ELF-1 (cell line): ENCODE data around the gene CHST3.

Experiments used
- DNase-seq: peaks from one replicate; pipeline ENCODE4 v3.0.0-alpha.2; 2016; ENCODE audit warnings: low read depth, low spot score

The CHST3 gene

DNA sequence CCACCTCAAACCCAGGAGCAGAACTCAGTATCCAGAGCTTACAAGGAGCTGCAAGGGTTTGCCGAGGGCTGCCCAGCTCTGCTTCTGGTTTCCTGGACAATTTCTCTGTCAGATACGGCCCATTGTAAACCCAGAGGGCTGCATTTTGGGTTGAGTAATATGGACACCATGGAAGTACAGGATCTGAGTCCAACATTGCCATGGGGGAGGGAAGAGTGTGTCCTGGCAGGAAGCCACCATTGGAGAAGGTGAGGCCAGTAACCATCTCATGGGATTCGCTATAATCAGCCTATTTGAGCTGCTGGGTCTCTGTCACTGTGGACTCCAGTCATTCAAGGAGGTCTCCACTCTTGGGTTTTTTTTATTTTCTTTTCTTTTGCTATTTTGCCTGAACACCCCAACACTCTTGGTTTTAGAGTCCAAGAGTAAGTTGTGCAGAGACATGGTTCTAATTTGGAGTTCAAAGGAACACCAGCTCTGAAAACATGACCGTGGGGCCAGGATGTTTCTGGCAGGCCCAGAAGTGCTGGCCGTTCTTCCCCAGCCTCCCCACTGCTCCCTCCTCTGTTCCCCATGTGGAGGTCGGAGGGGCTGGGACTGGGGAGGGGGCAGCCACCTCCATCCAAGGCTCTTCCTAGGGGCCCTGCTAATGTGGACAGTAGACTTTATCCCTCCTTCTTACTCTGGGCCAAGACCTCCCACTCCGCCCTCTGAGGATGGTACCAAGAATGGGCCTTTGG is 46.2 kb downstream of the CHST3 start:
- DNase-seq = no peak

DNA sequence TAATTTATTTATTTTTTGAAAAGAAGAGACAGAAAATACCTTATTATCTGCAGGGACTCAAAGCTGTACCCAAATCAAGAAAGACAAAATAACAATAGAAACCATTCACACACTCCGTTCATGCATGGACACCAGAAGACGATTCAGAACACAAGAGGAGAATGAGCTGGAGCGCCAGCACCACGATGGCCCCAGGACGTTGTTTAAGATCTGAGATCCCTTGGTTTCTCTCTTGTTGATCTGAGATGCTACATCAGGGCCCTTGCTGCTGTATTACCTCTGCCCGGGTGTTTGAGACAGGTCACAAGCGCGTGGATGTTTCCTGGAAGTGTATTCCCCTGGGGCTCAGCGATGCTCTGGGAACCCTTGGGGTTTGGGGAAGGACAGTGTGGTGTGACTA is 46.8 kb downstream of the CHST3 start:
- no peak for DNase-seq

DNA sequence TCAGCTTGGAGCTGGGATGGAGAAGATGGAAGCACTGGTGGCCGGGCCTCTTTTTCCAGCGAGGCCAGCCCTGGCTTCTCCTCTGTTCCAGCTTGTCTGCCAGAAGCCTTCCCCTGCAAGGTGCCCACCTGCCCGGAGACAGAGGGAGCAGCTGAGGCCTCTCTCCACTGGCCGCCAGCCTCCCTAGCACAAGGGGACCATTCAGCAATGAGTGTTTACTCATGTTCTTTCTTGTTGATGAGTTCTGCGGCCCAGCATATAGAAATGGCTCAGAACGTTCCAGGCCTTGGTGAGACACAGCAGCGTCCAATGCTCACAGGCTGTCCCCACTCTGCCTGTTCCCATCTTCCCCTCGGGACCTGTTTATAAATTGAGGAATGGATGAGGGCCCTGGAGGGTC is 47.3 kb downstream of the CHST3 start:
- no peak for DNase-seq

DNA sequence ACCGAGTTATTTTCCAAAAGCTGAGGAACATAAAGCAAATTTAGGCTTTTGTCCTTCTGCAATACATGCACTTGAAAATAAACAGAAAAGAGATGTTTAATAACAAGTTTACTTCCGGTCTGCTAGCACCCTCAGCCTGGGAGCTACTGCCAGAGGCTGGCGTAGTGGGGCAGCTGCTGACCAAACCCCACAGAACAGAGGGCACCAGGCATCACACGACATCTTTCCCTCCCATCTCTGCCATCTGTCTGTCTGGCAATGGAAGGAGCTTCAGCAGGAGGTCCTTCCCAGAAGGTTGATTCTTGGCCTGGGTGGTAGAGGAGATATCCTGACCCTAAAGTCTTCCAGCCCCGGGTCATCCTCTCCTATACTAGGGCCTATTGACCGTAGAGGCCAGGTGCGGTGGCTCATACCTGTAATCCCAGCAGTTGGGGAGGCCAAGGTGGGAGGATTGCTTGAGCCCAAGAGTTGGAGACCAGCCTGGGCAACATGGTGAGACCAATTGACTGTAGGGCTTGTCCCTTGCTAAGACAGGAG is 47.8 kb downstream of the CHST3 start:
- DNase-seq = no peak

DNA sequence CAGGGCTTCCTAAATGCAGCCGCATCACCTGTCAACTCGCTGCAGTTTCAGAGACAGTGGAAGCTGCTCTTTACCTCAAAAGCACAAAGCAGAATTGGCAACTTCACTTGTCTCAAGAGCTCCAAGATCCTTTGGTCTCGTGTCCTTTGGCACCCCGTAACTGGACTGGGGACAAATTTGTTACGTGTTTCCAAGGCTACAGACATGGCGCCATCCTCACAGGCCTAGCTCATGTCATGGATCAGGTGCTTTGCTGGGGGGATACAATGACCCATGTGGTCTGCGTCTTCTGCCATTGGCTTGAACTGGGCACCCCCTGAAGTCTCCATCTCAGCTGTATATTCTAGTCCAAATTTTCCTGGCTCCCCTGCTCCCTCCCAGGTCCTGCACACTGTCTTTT is 48.6 kb downstream of the CHST3 start:
- DNase-seq = no peak

DNA sequence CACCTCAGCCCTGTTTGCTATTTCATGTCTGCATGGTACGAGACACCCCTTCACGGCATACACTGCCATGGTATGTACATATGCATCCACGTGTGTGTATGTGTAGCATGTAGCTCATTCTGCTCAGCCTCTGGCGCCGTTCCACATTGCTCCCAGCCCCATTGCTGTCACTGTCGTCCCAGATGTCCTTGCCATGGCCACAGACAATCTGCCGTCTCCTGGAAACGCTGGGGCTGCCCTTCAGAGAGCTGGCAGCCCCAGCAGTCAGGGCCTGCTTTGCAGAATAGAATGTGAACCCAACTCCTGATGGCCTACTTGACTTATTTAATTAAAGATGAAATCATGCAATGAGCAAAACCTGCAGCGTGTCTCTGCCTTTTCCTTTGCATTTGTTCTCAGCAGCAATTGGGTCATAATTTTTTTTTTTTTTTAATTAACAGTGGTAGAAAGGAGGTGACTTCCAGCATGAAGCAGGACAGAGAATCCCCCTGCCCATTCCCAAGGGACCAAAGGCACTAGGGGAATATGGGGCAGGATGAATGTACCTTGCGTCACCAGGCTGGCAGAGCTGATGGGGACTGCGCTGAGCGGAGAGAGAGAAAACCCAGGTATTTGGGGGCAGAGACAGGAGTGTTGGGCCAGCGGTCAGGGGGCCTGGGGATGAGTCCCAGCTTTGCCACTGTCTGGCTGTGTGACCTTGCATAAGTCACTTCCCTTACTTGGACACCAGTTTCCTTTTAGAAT is 49.2 kb downstream of the CHST3 start:
- no peak for DNase-seq

DNA sequence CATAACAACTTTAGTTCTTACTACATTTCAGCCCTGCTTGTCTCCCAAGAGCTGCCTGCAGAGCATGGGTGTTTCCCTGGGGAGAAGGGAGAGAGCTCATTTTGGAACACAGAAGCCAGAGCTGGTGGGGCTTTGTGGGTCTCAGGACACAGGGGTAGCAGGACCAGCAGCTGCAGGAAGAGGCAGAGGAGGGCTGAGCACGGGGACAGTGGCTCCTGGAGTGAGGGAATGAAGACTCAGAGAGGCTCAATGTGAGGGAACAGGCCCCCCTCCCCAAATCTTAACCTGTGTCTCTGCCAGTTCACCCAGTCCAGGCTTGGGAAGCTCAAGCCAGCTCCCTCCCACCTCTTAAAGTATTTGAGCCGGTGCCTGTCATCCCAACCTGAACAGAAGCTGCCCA is 50.0 kb downstream of the CHST3 start:
- no peak for DNase-seq

DNA sequence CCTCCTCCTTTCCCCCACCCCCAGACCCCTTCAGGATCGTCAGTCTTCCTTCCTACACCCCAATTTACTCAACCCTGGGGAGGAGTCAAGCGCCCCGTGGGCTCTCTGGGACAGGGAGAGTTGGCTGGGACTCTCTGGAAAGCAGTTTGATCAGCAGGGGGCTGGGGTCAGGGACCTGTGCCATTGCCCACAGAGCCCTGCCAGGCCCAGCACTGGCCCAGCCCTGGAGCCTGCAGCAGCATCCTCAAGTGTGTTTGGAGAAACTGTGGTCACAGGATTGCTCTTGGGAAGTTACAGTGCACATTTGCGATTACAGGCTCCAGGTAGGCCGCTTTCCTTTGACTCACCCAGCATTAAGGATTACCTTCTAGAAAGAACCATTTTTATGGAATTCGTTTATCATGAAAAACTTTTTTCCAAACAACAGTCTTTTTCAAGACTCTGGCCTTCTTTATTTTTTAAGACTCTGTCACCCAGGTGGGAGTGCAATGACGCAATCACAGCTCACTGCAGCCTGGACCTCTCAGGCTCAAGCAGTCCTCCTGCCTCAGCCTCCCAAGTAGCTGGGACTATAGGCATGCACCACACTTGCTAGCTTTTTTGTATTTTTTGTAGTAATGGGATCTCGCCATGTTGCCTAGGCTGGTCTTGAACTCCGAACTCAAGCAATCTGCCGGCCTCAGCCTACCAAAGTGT is 50.7 kb downstream of the CHST3 start:
- no peak for DNase-seq

DNA sequence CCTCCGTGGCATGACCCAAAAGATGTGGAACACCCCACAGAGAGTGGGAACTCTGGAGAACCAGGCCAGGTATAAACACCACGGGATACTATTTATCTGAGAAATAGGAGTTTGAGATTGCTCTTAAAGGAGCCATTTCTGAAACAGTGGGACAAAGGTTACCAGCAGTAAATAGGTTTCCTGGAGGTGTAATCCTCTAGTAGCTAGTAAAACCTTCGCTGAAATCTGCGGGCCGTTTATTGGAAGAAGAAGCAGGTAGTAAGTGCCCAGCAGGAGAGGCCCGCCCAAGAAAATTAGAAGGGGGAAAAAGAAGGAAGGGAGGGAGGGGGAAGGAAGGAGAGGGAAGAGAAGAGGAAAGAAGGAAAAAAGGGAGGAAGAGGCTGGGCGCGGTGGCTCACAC is 51.6 kb downstream of the CHST3 start:
- DNase-seq = no peak

DNA sequence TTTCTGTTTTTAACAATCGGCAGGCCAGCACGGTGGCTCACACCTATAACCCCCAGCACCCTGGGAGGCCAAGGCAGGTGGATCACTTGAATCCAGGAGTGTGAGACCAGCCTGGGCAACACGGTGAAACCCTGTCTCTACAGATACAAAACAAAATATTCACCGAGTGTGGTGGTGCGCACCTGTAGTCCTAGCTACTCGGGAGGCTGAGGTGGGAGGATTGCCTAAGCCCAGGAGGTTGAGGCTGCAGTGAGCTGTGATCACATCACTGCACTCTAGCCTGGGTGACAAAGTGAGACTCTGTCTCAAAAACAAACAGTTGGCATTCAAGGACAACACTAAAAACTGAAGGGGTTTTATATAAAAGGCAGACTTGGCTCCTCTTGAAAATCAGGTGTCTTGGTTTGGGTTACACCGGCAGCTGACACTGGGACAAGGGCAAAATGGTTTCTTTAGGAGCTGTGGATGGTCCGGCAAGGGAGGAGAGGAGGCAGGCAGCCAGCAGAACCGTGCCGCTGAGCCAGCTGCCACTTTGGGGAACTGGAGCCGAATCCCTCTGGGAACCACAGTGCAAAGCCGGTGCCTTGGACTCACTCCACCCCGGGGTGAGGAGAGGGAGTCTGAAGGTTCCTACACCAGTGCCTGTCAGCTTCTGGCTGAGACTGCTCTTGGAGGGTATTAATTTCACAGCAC is 52.6 kb downstream of the CHST3 start:
- DNase-seq = no peak

DNA sequence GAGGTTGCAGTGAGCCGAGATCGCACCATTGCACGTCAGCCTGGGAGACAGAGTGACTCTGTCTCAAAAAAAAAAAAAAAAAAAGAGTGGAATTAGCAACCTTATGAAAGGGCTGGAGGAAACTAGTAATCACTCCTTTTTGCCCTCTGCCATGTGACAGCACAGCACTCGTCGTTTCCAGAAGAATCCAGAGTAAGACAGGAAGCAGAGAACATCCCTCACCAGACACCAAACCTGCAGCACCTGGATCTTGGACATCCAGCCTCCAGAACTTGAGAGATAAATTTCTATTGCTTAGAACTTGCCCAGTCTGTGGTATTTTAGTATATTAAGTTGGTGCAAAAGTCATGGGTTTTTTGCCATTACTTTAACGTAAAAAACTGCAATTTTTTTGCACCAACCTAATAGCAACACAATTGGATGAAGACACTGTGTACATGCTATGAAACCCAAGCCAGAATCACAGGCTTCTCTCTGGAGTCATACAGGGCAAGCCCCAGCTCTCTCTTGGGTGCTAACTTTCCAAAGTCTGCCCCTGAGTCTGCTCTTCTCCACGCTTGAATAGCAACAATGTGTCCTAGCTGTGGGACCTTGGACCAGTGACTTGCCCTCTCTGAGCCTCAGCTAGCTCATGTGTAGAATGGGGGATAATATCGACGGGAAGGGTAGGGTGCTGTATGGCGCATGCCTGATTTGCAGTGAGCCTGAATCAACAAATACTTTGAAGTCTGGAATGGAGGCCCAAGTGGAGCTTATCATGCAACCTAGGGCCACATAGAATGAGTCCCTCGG is 55.1 kb downstream of the CHST3 start:
- DNase-seq = no peak

DNA sequence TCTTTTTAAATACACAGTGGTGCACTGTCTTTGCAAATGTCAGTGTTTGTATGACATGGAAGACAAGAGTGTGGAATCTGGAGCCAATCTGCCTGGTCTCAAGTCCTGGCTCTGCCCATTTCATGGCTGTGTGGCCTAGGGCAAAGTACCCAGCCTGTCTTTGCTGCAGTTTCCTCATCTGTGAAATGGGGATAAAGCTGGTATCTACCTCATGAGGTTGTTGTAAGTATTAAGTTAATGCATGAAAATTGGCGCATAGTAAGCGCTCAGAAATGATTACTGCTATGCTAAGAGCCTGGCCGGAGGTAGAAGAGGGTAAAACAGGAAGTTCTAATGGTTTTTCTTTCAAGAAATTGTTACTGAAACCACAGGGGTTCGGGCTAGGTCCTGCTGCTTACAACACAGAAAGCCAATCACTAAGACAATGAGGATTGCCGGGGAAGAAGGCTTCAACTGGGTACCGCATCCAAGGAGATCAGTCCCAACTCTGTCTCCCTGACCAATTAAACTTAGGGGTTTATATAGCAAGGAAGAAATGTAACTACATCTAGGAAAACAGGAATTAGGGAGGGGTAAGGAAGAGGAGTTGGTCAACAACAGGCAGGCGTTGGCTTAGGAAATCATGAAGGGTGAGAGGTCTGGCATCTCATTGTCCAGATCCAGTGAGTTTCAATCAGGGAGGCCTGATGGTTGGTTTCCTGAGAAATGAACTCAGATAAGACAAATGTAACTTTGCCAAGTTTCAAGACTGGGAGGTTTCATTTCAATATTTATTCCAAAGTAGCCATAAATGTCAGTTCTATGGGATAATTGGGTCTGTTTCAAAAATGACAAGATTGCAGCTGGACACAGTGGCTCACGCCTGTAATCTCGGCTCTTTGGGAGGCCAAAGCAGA is 57.0 kb downstream of the CHST3 start:
- DNase-seq = no peak

DNA sequence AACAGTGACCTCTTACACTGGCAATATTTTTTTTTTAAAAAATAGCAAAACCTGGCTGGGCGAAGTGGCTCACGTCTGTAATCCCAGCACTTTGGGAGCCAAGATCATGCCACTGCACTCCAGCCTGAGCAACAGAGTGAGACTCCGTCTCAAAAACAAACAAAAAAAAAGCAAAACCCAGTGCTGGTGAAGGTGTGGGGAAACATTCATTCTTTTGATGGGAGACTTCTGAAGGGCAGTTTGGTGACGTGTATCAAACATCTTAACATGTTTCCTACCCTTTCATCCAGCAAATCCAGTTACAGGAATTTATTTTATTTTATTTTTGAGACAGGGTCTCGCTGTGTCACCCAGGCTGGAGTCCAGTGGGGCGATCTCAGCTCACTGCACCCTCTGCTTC is 58.0 kb downstream of the CHST3 start:
- no peak for DNase-seq

DNA sequence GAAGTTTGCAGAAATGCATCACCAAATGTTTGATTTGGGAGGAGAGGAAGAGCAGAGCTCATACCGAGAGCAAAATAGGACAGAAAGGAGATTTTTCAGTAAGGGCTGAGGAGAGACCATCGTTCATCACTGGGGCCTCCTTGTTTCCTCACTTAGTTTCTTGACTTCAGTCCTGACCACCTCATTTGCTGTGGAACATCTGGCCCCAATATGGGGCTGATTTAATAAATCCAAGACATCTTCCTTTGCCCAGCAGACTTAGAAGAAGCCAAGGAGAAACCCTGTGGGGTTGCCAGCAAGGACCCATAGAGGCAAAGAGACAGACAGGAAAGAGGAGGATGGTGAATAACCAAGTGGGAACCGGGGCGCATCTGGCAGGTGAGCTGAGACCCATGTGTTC is 60.4 kb downstream of the CHST3 start:
- no peak for DNase-seq

DNA sequence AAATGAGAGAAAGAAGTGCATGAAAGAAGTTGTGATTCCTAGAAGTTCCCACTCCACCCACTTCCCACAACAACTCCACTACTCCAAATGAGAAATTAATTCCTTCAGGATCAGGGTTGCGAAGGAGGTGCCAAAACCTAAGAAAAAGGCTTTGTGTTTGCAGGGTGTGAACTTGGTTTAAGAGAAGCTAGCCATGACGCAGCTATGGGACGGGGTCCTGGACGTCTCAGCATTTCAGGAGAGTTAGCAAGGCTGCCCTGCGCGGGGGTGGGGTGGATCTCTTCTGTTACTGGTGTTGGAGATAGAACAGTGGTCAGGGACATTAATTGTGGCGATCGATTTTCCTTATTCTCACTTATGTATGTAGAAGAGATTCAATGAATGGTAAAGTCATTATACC is 61.2 kb downstream of the CHST3 start:
- no peak for DNase-seq

DNA sequence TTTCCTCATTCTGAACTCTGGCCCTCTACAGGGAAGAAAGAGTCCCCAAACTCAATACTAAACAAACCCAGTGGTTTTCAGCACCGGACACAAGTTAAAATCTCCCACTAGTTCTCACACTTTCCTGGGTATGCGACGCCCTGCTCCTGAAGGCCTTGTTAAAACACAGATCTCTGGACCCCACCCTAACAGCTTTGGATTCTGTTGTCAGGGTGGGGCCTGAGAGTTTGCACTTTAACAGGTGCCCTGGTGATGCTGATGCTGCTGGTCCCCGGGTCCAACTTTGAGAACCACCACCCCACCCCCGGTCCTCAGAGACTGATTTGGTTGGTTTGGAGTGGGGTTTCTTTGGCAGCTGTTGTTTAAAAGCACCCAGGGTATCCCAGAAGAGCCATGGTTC is 61.6 kb downstream of the CHST3 start:
- DNase-seq = no peak

DNA sequence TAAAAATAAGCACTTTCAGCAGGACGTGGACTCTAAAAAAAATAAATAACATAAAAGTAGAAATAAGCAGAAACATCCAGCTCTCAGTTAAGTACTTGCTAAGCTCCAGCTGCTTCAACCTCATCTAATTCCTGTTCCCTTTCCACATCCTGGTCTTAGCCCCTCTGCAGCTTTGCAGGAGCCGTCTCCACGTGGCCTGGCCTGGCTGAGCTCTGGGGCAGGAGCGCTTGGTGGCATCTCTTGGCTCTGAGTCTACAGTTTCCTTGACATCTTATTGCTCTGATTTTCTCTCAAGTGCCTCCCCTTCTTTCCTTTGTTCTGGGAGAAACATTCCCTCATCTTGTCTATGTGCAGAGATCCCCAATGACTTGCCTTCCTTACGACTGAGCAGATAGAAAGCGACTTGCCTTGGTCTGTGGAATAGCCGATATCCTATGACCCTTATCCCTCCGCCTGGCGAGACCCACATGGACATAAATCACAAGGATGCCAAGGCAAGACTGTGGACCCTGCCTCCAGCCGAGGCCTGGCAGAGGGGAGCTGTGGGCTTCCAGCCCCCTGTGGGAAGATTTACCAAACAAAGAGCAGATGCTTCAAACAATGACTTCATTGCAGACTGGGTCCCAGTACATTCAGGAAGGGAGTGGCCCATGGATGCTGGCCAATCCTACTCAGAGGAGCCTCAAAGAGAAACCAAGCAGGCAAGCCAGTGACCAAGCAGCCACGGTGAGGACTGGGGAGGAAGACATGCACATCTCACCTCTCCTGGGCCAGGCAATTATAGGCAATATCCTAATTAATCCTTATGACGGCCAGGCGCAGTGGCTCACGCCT is 62.3 kb downstream of the CHST3 start:
- DNase-seq = no peak

DNA sequence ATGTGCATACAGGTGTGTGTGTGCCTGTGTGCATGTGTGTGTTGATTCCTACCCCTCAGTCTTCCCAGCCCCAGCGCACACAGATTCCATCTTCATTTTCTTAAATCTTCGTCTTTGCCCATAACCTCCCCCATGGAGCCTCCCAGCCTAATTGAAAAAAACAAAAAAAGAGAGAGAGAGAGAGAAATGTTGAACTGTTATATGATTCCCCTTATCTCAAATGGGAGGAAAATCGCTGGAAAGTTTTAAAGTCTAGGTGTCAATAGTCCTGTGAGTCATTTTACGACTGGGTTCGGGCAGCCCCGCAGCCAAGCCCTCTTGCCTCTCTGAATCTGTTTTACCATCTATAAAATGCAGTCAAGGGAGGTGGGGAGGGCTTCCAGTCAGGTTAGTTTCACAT is 63.3 kb downstream of the CHST3 start:
- peak; percentile 47 for DNase-seq

DNA sequence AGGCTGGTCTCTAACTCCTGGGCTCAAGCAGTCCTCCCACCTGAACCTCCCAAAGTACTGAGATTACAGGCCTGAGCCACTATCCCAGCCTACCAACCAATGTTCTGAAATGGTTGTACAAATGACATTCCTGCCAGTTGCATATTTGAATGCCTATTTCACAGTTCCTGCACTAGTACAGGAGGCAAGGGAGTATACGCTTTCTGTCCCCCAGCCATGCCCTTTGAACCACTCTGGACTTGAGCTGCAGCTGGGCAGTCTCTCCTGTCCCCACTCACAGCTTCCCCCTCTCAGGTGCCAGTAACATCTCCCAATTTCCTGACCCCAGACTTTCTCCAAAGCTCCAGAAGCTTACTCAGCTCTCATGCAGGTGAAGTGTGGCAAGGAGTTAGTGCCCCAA is 65.2 kb downstream of the CHST3 start:
- DNase-seq = no peak
